Measurements from ENCODE around the gene SPOCD1. TPM values are rescaled to one million over a fixed set of nuclear protein-coding genes. Genes with fewer than 3 reads are reported as not detected.

SPOCD1 gene
- total RNA-seq, 1 donor from 2014 or later = 28.0 TPM

GRCh38 chr1:31745096-31745945, 70.5 kb downstream of the SPOCD1 start:
- peaks cover 1% of the 10 kb centered on the region for H3K36me3 Mint-ChIP-seq (ENCODE audit: low read depth, unreplicated experiment)
- H3K9me3 Mint-ChIP-seq (ENCODE audit: unreplicated experiment) = no peaks in the 10 kb centered on the region
- H3K27me3 Mint-ChIP-seq (ENCODE audit: low read depth, unreplicated experiment) = peaks cover 16% of the 10 kb centered on the region
- Histone ChIP-seq H2AFZ (ENCODE audit: low read depth, low read length) (no peak overlapping the region), H3K27me3 (ENCODE audit: insufficient read depth, low read length) (no peaks in the 10 kb centered on the region), H3K4me3 (ENCODE audit: insufficient read depth, low read depth, low read length) (no peak overlapping the region), H3K36me3 (ENCODE audit: insufficient read depth, low read length) (no peaks in the 10 kb centered on the region), H3K9ac (ENCODE audit: low read length) (no peak overlapping the region), H4K20me1 (ENCODE audit: insufficient read depth, low read length) (peaks cover 53% of the 10 kb centered on the region), H3K9me3 (ENCODE audit: insufficient read depth, low read depth, low read length) (no peaks in the 10 kb centered on the region), H3K4me1 (ENCODE audit: insufficient read depth, low read length) (peaks cover 16% of the 10 kb centered on the region), H3K27ac (ENCODE audit: low read depth, low read length) (no peak overlapping the region), H3K4me2 (ENCODE audit: low read length) (no peak overlapping the region), H3K79me2 (ENCODE audit: insufficient read depth, low read length) (no peaks in the 10 kb centered on the region)
- peaks cover 33% of the 10 kb centered on the region for H3K4me1 Mint-ChIP-seq (ENCODE audit: low read depth, unreplicated experiment)
- H3K4me3 Mint-ChIP-seq (ENCODE audit: unreplicated experiment) = no peak overlapping the region
- peak; percentile 70 for TF ChIP-seq CTCF (IDR thresholded peaks at IDR 0.05; ENCODE audit: insufficient read depth, low read depth, low read length)
- TF ChIP-seq EZH2 (IDR thresholded peaks at IDR 0.05; ENCODE audit: insufficient read depth, low read length) = no peak
- no peak for DNase-seq (ENCODE audit: low read depth)
- FAIRE-seq = no peak
- H3K27ac Mint-ChIP-seq (ENCODE audit: unreplicated experiment) = no peak overlapping the region

GRCh38 chr1:31744165-31744888, 71.5 kb downstream of the SPOCD1 start:
- no peak overlapping the region for H3K27ac Mint-ChIP-seq (ENCODE audit: unreplicated experiment)
- H3K4me1 ChIP-seq (ENCODE audit: insufficient read depth, low read length) = peaks cover 12% of the 10 kb centered on the region
- FAIRE-seq (no peak), DNase-seq (ENCODE audit: low read depth) (no peak)
- H3K9ac ChIP-seq (ENCODE audit: low read length) = no peak overlapping the region
- peaks cover 4% of the 10 kb centered on the region for H3K36me3 Mint-ChIP-seq (ENCODE audit: low read depth, unreplicated experiment)
- no peaks in the 10 kb centered on the region for H3K27me3 ChIP-seq (ENCODE audit: insufficient read depth, low read length)
- H4K20me1 ChIP-seq (ENCODE audit: insufficient read depth, low read length) = peaks cover 45% of the 10 kb centered on the region
- H3K27ac ChIP-seq (ENCODE audit: low read depth, low read length) = no peak overlapping the region
- H3K4me2 ChIP-seq (ENCODE audit: low read length) = no peak overlapping the region
- H3K9me3 Mint-ChIP-seq (ENCODE audit: unreplicated experiment) = no peaks in the 10 kb centered on the region
- H3K4me3 ChIP-seq (ENCODE audit: insufficient read depth, low read depth, low read length) = no peak overlapping the region
- peaks cover 20% of the 10 kb centered on the region for H3K27me3 Mint-ChIP-seq (ENCODE audit: low read depth, unreplicated experiment)
- TF ChIP-seq CTCF (IDR thresholded peaks at IDR 0.05; ENCODE audit: insufficient read depth, low read depth, low read length) (no peak), EZH2 (IDR thresholded peaks at IDR 0.05; ENCODE audit: insufficient read depth, low read length) (no peak)
- no peaks in the 10 kb centered on the region for H3K36me3 ChIP-seq (ENCODE audit: insufficient read depth, low read length)
- H2AFZ ChIP-seq (ENCODE audit: low read depth, low read length) = no peak overlapping the region
- H3K79me2 ChIP-seq (ENCODE audit: insufficient read depth, low read length) = no peaks in the 10 kb centered on the region
- no peaks in the 10 kb centered on the region for H3K9me3 ChIP-seq (ENCODE audit: insufficient read depth, low read depth, low read length)
- H3K4me3 Mint-ChIP-seq (ENCODE audit: unreplicated experiment) = no peak overlapping the region
- peaks cover 28% of the 10 kb centered on the region for H3K4me1 Mint-ChIP-seq (ENCODE audit: low read depth, unreplicated experiment)
